Measurements from ENCODE around the gene SEMA4D.

DNA sequence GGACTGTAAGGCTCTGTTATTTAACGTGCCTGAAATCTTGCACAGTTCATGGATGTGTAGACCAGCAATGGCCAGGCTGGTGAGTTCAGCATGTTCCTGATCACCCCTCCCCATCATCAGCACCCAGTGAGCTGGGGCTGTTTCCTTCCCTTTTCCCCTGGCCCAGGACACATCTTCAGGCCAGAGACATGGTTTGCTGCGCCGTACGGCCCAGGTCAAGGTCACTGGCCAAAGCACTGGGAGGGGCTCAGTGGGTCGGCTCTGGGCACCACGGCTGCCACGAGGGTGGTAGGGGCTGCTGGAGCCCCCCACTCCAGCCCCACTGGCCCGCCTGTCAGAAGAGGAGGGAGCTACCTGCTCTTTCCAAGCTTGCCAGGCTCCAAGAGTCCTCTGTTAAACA, 55.9 kb downstream of the SEMA4D start:
- TF ChIP-seq, protein P1, sequence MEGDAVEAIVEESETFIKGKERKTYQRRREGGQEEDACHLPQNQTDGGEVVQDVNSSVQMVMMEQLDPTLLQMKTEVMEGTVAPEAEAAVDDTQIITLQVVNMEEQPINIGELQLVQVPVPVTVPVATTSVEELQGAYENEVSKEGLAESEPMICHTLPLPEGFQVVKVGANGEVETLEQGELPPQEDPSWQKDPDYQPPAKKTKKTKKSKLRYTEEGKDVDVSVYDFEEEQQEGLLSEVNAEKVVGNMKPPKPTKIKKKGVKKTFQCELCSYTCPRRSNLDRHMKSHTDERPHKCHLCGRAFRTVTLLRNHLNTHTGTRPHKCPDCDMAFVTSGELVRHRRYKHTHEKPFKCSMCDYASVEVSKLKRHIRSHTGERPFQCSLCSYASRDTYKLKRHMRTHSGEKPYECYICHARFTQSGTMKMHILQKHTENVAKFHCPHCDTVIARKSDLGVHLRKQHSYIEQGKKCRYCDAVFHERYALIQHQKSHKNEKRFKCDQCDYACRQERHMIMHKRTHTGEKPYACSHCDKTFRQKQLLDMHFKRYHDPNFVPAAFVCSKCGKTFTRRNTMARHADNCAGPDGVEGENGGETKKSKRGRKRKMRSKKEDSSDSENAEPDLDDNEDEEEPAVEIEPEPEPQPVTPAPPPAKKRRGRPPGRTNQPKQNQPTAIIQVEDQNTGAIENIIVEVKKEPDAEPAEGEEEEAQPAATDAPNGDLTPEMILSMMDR (IDR thresholded peaks at IDR 0.05 in 4 of 5, conservative IDR thresholded peaks at IDR 0.05 in 1 of 5): no peak
- TF ChIP-seq POLR2A (IDR thresholded peaks at IDR 0.05): no peak

Data from gastrocnemius medialis (tissue), 4 donors.